Measurements from ENCODE around the gene XYLT2. TPM values are rescaled to one million over a fixed set of nuclear protein-coding genes. Genes with fewer than 3 reads are reported as not detected.

The XYLT2 gene
- total and polyA plus RNA-seq, 10 of the 15 experiments (the other 5 are each of a cell fraction or from before 2014, with no cell fraction given), result 0.82 to 20.6 (median 13.0) TPM

DNA sequence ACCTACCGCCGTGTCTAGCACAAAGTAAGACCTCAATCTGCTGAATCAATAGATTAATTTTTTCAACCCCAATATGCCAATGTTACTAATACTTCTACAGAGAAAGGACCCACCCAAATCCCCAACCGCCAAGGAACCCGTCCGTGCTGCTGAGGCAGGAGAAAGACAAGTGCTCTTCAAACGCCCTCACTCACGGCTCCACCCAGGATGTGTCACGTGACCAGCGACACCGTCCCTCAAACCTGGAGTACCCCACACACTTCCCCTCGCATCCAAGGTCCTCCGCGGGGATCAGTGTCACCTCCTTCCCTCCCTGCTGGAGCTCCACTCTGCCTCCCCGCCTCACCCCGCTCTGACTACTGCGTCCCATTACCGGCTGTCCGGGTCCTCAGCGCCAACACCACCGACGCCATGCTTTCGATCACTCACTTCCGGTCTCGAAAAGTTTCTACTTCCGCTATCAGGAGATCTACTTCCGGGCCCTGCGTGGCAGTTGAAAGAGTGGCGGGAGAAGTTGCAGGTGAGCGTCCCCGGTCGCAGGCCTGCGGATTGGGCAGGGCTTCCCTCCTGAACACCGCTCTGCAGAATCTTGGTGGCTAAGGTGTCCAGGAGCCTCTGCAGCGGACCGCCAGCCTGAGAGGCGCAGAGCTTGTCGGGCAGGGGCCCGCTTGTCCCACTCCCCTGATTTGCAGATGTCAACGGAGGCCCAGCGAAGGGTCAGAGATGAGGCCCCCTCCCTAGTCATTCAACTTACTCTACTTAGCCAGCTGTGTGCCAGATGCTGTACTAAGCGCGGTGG is 27.0 kb downstream of the XYLT2 start, which contains the start of the genes EME1 and MRPL27 (continued):
- TF ChIP-seq, protein P1, sequence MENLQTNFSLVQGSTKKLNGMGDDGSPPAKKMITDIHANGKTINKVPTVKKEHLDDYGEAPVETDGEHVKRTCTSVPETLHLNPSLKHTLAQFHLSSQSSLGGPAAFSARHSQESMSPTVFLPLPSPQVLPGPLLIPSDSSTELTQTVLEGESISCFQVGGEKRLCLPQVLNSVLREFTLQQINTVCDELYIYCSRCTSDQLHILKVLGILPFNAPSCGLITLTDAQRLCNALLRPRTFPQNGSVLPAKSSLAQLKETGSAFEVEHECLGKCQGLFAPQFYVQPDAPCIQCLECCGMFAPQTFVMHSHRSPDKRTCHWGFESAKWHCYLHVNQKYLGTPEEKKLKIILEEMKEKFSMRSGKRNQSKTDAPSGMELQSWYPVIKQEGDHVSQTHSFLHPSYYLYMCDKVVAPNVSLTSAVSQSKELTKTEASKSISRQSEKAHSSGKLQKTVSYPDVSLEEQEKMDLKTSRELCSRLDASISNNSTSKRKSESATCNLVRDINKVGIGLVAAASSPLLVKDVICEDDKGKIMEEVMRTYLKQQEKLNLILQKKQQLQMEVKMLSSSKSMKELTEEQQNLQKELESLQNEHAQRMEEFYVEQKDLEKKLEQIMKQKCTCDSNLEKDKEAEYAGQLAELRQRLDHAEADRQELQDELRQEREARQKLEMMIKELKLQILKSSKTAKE (IDR thresholded peaks at IDR 0.05; ENCODE audit: low read depth, poor library complexity, severe bottlenecking), result no peak
- no peak for TF ChIP-seq RUNX3 (IDR thresholded peaks at IDR 0.05; ENCODE audit: low read length)
- TF ChIP-seq ZNF274 (IDR thresholded peaks at IDR 0.05; ENCODE audit: insufficient read depth, insufficient read length), result no peak
- TF ChIP-seq, protein P2, sequence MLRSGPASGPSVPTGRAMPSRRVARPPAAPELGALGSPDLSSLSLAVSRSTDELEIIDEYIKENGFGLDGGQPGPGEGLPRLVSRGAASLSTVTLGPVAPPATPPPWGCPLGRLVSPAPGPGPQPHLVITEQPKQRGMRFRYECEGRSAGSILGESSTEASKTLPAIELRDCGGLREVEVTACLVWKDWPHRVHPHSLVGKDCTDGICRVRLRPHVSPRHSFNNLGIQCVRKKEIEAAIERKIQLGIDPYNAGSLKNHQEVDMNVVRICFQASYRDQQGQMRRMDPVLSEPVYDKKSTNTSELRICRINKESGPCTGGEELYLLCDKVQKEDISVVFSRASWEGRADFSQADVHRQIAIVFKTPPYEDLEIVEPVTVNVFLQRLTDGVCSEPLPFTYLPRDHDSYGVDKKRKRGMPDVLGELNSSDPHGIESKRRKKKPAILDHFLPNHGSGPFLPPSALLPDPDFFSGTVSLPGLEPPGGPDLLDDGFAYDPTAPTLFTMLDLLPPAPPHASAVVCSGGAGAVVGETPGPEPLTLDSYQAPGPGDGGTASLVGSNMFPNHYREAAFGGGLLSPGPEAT (IDR thresholded peaks at IDR 0.05; ENCODE audit: low read depth), result peak; percentile 97
- TF ChIP-seq RB1 (IDR thresholded peaks at IDR 0.05; ENCODE audit: borderline replicate concordance), result 0 out of 2 replicates have a peak, but pooled peaks have one; percentile 52
- TF ChIP-seq NFYA (IDR thresholded peaks at IDR 0.05; ENCODE audit: borderline replicate concordance, low read depth, low read length), result no peak
- TF ChIP-seq IKZF1 (conservative IDR thresholded peaks at IDR 0.05), result peak; percentile 85
- peak; percentile 99 for TF ChIP-seq SIN3A (IDR thresholded peaks at IDR 0.05; ENCODE audit: low read depth, low read length)
- no peak for TF ChIP-seq CHD1 (IDR thresholded peaks at IDR 0.05; ENCODE audit: low read depth, low read length)
- TF ChIP-seq NFXL1 (IDR thresholded peaks at IDR 0.05; ENCODE audit: borderline replicate concordance), result no peak
- TF ChIP-seq SMAD1 (IDR thresholded peaks at IDR 0.05; ENCODE audit: low read depth, partially characterized antibody), result peak; percentile 67
- TF ChIP-seq RBBP5 (conservative IDR thresholded peaks at IDR 0.05), result no peak
- TF ChIP-seq TCF3 (IDR thresholded peaks at IDR 0.05; ENCODE audit: borderline replicate concordance, insufficient read depth, low read depth, low read length), result no peak
- TF ChIP-seq NR2C1 (IDR thresholded peaks at IDR 0.05), result peak; percentile 99
- no peak for TF ChIP-seq NRF1 (conservative IDR thresholded peaks at IDR 0.05; ENCODE audit: low read depth, low read length)
- TF ChIP-seq, protein P3, sequence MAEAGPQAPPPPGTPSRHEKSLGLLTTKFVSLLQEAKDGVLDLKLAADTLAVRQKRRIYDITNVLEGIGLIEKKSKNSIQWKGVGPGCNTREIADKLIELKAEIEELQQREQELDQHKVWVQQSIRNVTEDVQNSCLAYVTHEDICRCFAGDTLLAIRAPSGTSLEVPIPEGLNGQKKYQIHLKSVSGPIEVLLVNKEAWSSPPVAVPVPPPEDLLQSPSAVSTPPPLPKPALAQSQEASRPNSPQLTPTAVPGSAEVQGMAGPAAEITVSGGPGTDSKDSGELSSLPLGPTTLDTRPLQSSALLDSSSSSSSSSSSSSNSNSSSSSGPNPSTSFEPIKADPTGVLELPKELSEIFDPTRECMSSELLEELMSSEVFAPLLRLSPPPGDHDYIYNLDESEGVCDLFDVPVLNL (IDR thresholded peaks at IDR 0.05; ENCODE audit: low read depth, low read length), result peak; percentile 93
- peak; percentile 97 for TF ChIP-seq YY1 (IDR thresholded peaks at IDR 0.05; ENCODE audit: low read depth, low read length)
- TF ChIP-seq RCOR1 (conservative IDR thresholded peaks at IDR 0.05; ENCODE audit: low read depth, low read length), result 0 out of 2 replicates have a peak, but pooled peaks have one; percentile 38
- TF ChIP-seq BACH1 (IDR thresholded peaks at IDR 0.05; ENCODE audit: borderline replicate concordance), result peak; percentile 67
- peak; percentile 71 for TF ChIP-seq RELA (IDR thresholded peaks at IDR 0.05; ENCODE audit: borderline replicate concordance, partially characterized antibody)
- peak; percentile 92 for TF ChIP-seq MTA2 (IDR thresholded peaks at IDR 0.05; ENCODE audit: low read depth)
- TF ChIP-seq, protein P4, sequence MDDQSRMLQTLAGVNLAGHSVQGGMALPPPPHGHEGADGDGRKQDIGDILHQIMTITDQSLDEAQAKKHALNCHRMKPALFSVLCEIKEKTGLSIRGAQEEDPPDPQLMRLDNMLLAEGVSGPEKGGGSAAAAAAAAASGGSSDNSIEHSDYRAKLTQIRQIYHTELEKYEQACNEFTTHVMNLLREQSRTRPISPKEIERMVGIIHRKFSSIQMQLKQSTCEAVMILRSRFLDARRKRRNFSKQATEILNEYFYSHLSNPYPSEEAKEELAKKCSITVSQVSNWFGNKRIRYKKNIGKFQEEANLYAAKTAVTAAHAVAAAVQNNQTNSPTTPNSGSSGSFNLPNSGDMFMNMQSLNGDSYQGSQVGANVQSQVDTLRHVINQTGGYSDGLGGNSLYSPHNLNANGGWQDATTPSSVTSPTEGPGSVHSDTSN (IDR thresholded peaks at IDR 0.05; ENCODE audit: insufficient replicate concordance, low read depth, low read length), result peak; percentile 9
- peak; percentile 91 for TF ChIP-seq SMAD5 (IDR thresholded peaks at IDR 0.05; ENCODE audit: low read depth)
- TF ChIP-seq, protein P5, sequence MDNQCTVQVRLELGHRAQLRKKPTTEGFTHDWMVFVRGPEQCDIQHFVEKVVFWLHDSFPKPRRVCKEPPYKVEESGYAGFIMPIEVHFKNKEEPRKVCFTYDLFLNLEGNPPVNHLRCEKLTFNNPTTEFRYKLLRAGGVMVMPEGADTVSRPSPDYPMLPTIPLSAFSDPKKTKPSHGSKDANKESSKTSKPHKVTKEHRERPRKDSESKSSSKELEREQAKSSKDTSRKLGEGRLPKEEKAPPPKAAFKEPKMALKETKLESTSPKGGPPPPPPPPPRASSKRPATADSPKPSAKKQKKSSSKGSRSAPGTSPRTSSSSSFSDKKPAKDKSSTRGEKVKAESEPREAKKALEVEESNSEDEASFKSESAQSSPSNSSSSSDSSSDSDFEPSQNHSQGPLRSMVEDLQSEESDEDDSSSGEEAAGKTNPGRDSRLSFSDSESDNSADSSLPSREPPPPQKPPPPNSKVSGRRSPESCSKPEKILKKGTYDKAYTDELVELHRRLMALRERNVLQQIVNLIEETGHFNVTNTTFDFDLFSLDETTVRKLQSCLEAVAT (IDR thresholded peaks at IDR 0.05), result peak; percentile 92

All from GM12878 (cell line).